Stimulated activated CD8-positive, alpha-beta memory T cell treated with anti-CD3 and anti-CD28 coated beads, Interleukin-2, amount 100 ng/mL, for 1 hour (primary cell): ENCODE results near the gene ZBTB24.

ENCODE experiments used
- DNase-seq, 2 donors: peaks; one replicate each; pipeline ENCODE4 v3.0.0-alpha.2; 2020; ENCODE audit warnings: low read depth in 2 of 2

The ZBTB24 gene

DNA sequence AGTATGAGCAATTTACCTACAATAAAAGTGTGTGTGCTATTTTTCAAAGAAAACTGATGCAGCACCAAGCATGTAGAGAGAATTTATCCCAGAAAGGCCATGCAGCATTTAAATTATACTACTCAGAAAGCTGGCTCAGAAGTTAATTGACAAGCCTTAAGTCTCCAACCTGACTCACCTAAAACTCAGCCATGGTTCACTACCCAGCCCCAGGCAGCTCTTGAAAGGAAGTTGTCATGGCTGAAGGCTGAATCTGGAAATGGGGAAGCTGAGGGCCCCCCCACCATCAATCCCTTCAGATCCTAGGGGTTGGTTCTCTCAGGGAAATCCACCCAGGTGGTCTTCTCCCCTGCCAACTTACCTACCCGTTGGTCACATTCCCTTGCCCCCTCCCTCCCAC, 62.3 kb downstream of the ZBTB24 start:
- DNase-seq, result no peak

DNA sequence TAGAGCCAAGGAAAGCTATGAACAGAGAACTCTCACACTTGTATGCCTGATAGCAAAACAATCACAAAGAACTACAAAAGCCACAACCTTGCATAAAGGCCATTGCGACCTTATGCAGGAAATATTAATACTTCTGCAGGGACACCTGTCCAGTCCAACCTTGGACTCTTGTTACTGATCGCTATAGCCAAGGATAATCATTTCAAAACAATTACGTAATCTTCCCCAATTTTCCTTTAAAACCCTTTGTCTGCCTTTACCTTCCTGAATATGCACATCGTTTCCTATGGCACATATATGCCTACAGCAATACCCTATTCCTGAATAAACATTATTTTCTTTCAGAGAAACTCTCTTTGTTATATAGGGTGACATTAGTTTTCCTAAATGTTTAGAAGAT, 65.4 kb downstream of the ZBTB24 start:
- DNase-seq, result no peak
